ENCODE measurements around the gene PBX3.

Gene PBX3

GRCh38 chr9:125911861-125912644, 164.9 kb downstream of the PBX3 start:
- DNase-seq = no peak

GRCh38 chr9:125912667-125913066, 165.5 kb downstream of the PBX3 start:
- DNase-seq = no peak

GRCh38 chr9:125913551-125913950, 166.4 kb downstream of the PBX3 start:
- no peak for DNase-seq

GRCh38 chr9:125914411-125914810, 167.2 kb downstream of the PBX3 start:
- no peak for DNase-seq

GRCh38 chr9:125915606-125916005, 168.4 kb downstream of the PBX3 start:
- no peak for DNase-seq

- DNase-seq = no peak
These were observed 172.4 kb downstream of the PBX3 start for GRCh38 chr9:125919565-125919964.

GRCh38 chr9:125920402-125920801, 173.2 kb downstream of the PBX3 start:
- no peak for DNase-seq

- DNase-seq = no peak
These were observed 175.7 kb downstream of the PBX3 start for GRCh38 chr9:125922854-125923253.

GRCh38 chr9:125924351-125924750, 177.2 kb downstream of the PBX3 start:
- no peak for DNase-seq

- no peak for DNase-seq
These were observed 179.8 kb downstream of the PBX3 start for GRCh38 chr9:125926936-125927335.

GRCh38 chr9:125929846-125930245, 182.7 kb downstream of the PBX3 start:
- no peak for DNase-seq

GRCh38 chr9:125931211-125931610, 184.0 kb downstream of the PBX3 start:
- no peak for DNase-seq

- DNase-seq = no peak
These were observed 184.8 kb downstream of the PBX3 start for GRCh38 chr9:125932012-125932411.

- no peak for DNase-seq
These were observed 185.7 kb downstream of the PBX3 start for GRCh38 chr9:125932746-125933455.

GRCh38 chr9:125942125-125942524, 195.0 kb downstream of the PBX3 start:
- no peak for DNase-seq

GRCh38 chr9:125943831-125944230, 196.7 kb downstream of the PBX3 start:
- DNase-seq = no peak

- DNase-seq = no peak
These were observed 199.2 kb downstream of the PBX3 start for GRCh38 chr9:125946397-125946796.

- no peak for DNase-seq
These were observed 201.9 kb downstream of the PBX3 start for GRCh38 chr9:125948887-125949596.

- no peak for DNase-seq
These were observed 202.7 kb downstream of the PBX3 start for GRCh38 chr9:125949703-125950460.

- no peak for DNase-seq
These were observed 203.8 kb downstream of the PBX3 start for GRCh38 chr9:125950880-125951471.

GRCh38 chr9:125953314-125954019, 206.3 kb downstream of the PBX3 start:
- no peak for DNase-seq

GRCh38 chr9:125956102-125956501, 208.9 kb downstream of the PBX3 start:
- DNase-seq = no peak
